Effector memory CD4-positive, alpha-beta T cell (primary cell): ENCODE data around the gene GMNC.

ENCODE experiments used
- DNase-seq, 3 donors: peaks; one replicate each; pipeline ENCODE4 v3.0.0-alpha.2; 2020
- H3K27ac ChIP-seq: 2 replicates; pipeline ENCODE4 v1.7.0; 2013; ENCODE audit warnings: mild to moderate bottlenecking, low read length, moderate library complexity; ENCODE audit not compliant: insufficient read depth, poor library complexity, severe bottlenecking
- H3K27me3 ChIP-seq: replicated peaks from 2 replicates; pipeline ENCODE4 v1.7.0; 2013; ENCODE audit warnings: mild to moderate bottlenecking, low read length; ENCODE audit not compliant: insufficient read depth, control insufficient read depth, poor library complexity, severe bottlenecking
- H3K36me3 ChIP-seq: 2 replicates; pipeline ENCODE4 v1.7.0; 2013; ENCODE audit warnings: mild to moderate bottlenecking, low read length, moderate library complexity; ENCODE audit not compliant: control insufficient read depth, insufficient read depth
- H3K4me1 ChIP-seq: 2 replicates; pipeline ENCODE4 v1.7.0; 2013; ENCODE audit warnings: low read length, mild to moderate bottlenecking; ENCODE audit not compliant: control insufficient read depth, insufficient read depth, poor library complexity, severe bottlenecking
- H3K4me3 ChIP-seq: 2 replicates; pipeline ENCODE4 v1.7.0; 2013; ENCODE audit warnings: low read length, low read depth, mild to moderate bottlenecking; ENCODE audit not compliant: insufficient read depth, poor library complexity, severe bottlenecking
- H3K9me3 ChIP-seq: 2 replicates; pipeline ENCODE4 v1.7.0; 2013; ENCODE audit warnings: mild to moderate bottlenecking, low read length, moderate library complexity; ENCODE audit not compliant: control insufficient read depth

GMNC gene

DNA sequence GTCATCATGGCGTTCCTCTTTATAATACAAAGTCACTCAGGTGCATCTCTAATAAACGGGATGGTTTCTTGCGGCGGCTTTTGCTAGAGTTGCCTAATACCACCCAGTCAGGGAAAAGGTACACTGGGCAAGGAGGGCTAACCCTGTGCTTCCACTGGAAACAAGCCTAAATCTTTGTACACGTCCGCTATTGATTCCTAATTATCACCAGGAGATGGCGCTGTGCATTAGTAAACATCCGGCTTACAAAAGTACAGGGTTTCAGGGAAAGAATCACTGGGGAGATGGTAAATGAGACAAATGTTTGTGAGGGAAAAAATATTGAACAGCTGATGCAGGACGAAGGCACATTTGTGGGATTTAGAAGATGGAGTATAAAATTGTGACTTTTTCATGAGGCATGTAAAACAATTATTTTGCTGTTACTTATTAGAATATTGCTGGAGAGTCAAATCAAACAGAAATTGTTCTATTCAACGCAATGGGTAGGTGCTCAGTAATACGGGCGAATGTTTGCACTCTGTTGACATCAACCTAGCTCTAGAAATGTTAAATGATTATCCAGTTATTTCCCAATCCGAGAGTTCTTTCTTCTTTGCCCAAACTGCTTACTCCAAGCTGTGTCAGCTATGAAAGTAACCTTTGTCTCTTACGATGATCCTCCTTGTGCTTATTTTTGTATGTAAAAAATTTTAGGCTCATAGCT lies 50.6 kb downstream of the GMNC start:
- Histone ChIP-seq H3K27me3 (no peaks in the 10 kb centered on the region), H3K9me3 (no peaks in the 10 kb centered on the region), H3K36me3 (no peaks in the 10 kb centered on the region), H3K27ac (no peak overlapping the region), H3K4me3 (no peak overlapping the region), H3K4me1 (no peaks in the 10 kb centered on the region)
- DNase-seq: no peak

DNA sequence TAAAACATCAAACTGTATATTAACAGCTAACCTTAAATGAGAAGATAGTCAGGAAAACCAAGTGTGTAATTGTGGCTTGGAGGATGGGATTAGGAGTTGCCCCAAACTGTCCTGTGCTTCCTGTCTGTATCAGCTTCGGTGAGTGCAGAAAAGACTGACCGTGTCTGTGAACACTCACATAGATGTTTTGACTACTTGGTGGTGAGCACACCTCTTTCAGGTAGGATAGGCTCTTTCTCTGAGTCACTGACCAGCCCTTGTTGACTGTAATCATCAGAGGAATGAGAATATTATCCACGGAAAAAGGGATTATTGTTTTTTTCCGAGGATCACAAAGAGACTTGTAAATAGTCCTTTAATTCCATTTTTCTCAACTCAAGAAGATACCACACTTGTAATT lies 51.5 kb downstream of the GMNC start:
- no peak overlapping the region for H3K27ac ChIP-seq
- H3K36me3 ChIP-seq: no peaks in the 10 kb centered on the region
- no peak for DNase-seq

DNA sequence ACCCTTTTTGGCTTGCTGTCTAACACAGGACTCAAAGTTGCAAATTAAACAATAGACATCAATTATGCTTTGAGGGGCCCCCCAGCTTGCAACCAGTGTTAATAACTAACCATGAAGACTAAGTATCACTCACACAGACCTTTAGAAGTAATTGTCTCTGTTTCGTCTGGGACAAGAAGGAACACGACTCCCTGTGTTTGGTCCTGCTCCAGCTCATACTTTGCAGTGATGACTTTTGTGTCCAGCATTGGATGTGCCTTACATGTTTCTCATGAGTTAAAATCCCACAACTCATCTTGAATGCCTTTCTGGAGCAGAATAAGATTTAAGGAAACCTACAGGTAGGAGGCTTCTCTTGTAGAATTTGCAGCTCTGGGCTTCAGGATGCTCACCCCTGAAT lies 53.1 kb downstream of the GMNC start:
- no peaks in the 10 kb centered on the region for H3K36me3 ChIP-seq
- DNase-seq: no peak
- no peaks in the 10 kb centered on the region for H3K27me3 ChIP-seq
- H3K4me1 ChIP-seq: no peaks in the 10 kb centered on the region
- no peak overlapping the region for H3K4me3 ChIP-seq
- H3K27ac ChIP-seq: no peak overlapping the region
- H3K9me3 ChIP-seq: no peaks in the 10 kb centered on the region

More for the DNA sequence above, 51.5 kb downstream of the GMNC start:
- Histone ChIP-seq H3K9me3 (no peaks in the 10 kb centered on the region), H3K4me1 (no peaks in the 10 kb centered on the region), H3K4me3 (no peak overlapping the region), H3K27me3 (no peaks in the 10 kb centered on the region)

DNA sequence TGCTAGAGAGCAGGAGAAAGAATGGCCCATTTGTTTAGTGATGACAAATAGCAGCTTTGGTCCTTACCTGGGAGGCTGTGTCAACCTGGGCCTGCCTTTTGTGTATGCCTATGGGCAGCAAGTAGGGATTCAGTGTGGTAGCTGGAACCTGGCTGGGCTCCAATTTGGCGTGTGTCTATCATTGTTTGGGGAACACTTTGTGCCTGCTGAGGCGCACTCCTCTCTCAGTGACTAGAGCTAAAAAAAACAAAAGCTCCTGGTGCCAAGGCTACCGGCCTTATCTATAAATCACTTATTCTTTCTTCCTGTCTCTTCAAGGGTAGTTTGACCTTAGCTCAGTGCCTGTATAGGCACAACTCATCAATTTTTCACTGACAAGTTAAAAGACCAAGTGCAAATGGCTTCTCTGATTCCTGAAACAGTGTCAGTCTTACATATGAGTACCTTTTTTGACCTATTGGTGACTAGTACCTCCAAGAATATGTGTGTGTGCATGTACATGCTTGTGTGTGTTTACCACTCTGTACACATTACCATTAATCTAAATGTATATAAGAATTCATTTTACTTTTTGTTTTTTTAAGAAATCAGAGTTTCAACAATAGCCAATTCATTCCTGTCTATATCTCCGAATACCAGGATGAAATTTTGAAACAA lies 54.6 kb downstream of the GMNC start:
- Histone ChIP-seq H3K36me3 (no peaks in the 10 kb centered on the region), H3K9me3 (no peaks in the 10 kb centered on the region), H3K27me3 (no peaks in the 10 kb centered on the region), H3K27ac (no peak overlapping the region), H3K4me3 (no peak overlapping the region), H3K4me1 (no peaks in the 10 kb centered on the region)
- no peak for DNase-seq
